HepG2 (cell line): ENCODE results near the gene FLVCR1. TPM values are rescaled to one million over a fixed set of nuclear protein-coding genes. Genes with fewer than 3 reads are reported as not detected.
A peak's percentile ranks its signal among the peaks of the same experiment; 100 is the strongest.

Experiments used
- CEBPZ ChIP-seq: IDR thresholded peaks from 2 replicates; pipeline ENCODE4 v1.6.1; 2012; ENCODE audit warnings: low read length, improper control_type of control experiment
- DBP ChIP-seq: sonication (generic); formaldehyde crosslinking; IDR thresholded peaks from 2 replicates; pipeline ENCODE4 v1.4.0; 2020; ENCODE audit warnings: missing genetic modification reagents; ENCODE audit errors: not compliant biosample characterization
- GPBP1L1 ChIP-seq: sonication (generic); formaldehyde crosslinking; IDR thresholded peaks from 2 replicates; pipeline ENCODE4 v1.5.0; 2020; ENCODE audit warnings: mild to moderate bottlenecking, missing genetic modification reagents
- IRF9 ChIP-seq: sonication (generic); formaldehyde crosslinking; IDR thresholded peaks from 2 replicates; pipeline ENCODE4 v1.8.0; 2022; ENCODE audit warnings: missing genetic modification reagents, mild to moderate bottlenecking, borderline replicate concordance
- KDM3A ChIP-seq: IDR thresholded peaks from 2 replicates; pipeline ENCODE4 v1.6.1; 2018; ENCODE audit warnings: low read depth, missing compliant biosample characterization
- KDM6A ChIP-seq: IDR thresholded peaks from 2 replicates; pipeline ENCODE4 v1.6.1; 2016; ENCODE audit warnings: low read depth
- MED13 ChIP-seq: sonication (generic); formaldehyde crosslinking; IDR thresholded peaks from 2 replicates; pipeline ENCODE4 v1.5.0; 2020; ENCODE audit warnings: missing genetic modification reagents
- NR2F6 ChIP-seq, 2 experiments: IDR thresholded peaks; 2 replicates each; pipeline ENCODE4 v1.6.1; 2016; ENCODE audit warnings: antibody characterized with exemption in 1 of 2, mild to moderate bottlenecking in 1 of 2
- REPIN1 ChIP-seq: sonication (generic); formaldehyde crosslinking; IDR thresholded peaks from 2 replicates; pipeline ENCODE4 v1.8.0; 2022; ENCODE audit warnings: missing genetic modification reagents, low read depth, mild to moderate bottlenecking, borderline replicate concordance
- SAFB2 ChIP-seq: sonication (generic); formaldehyde crosslinking; IDR thresholded peaks from 2 replicates; pipeline ENCODE4 v1.5.1; 2020; ENCODE audit warnings: missing genetic modification reagents, low read depth, mild to moderate bottlenecking, borderline replicate concordance
- SP1 ChIP-seq, 2 experiments: fragments of 450-650 bp in 1 of 2; sonication (generic) in 1 of 2; formaldehyde crosslinking in 1 of 2; IDR thresholded peaks; 2 replicates each; pipeline versions ENCODE4 v1.4.0 to v1.6.1; 2016 to 2020; ENCODE audit warnings: missing genetic modification reagents in 1 of 2
- THAP7 ChIP-seq: sonication (generic); formaldehyde crosslinking; IDR thresholded peaks from 2 replicates; pipeline ENCODE4 v1.8.1; 2023; ENCODE audit warnings: mild to moderate bottlenecking, missing genetic modification reagents
- TRAFD1 ChIP-seq: sonication (generic); formaldehyde crosslinking; IDR thresholded peaks from 2 replicates; pipeline ENCODE4 v1.5.1; 2020; ENCODE audit warnings: missing genetic modification reagents, mild to moderate bottlenecking, borderline replicate concordance
- ZFP41 ChIP-seq: sonication (generic); formaldehyde crosslinking; IDR thresholded peaks from 2 replicates; pipeline ENCODE4 v1.4.0; 2020; ENCODE audit warnings: mild to moderate bottlenecking, missing genetic modification reagents, borderline replicate concordance
- ZNF143 ChIP-seq: sonication (generic); formaldehyde crosslinking; IDR thresholded peaks from 2 replicates; pipeline ENCODE4 v1.4.0; 2020; ENCODE audit warnings: missing genetic modification reagents
- ZNF17 ChIP-seq: sonication (generic); formaldehyde crosslinking; IDR thresholded peaks from 2 replicates; pipeline ENCODE4 v1.5.0; 2020; ENCODE audit warnings: mild to moderate bottlenecking, missing genetic modification reagents
- ZNF331 ChIP-seq: sonication (generic); formaldehyde crosslinking; IDR thresholded peaks from 2 replicates; pipeline ENCODE4 v1.4.0; 2020; ENCODE audit warnings: missing genetic modification reagents
- ZNF441 ChIP-seq: sonication (generic); formaldehyde crosslinking; IDR thresholded peaks from 2 replicates; pipeline ENCODE4 v1.7.0; 2021; ENCODE audit warnings: missing genetic modification reagents, borderline replicate concordance
- ZNF576 ChIP-seq: sonication (generic); formaldehyde crosslinking; IDR thresholded peaks from 2 replicates; pipeline ENCODE4 v1.4.0; 2020; ENCODE audit warnings: mild to moderate bottlenecking, missing genetic modification reagents
- ZSCAN9 ChIP-seq: IDR thresholded peaks from 2 replicates; pipeline ENCODE4 v1.6.1; 2016; ENCODE audit warnings: borderline replicate concordance
- polyA plus RNA-seq, 8 experiments: library from polyadenylated mRNA; depleted of rRNA in 3 of 8; stranded (reverse) in 7 of 8; unstranded in 1 of 8; fragments of >200 nt; fragmentation: Illumina TruSeq in 4 of 8; extraction: Trizol in 4 of 8; gene quantifications; 2 replicates each; pipeline versions ENCODE4 v1.2.1 to v1.2.3, GENCODE V29; 2011 to 2016; ENCODE audit warnings: low read depth in 4 of 8, missing spikeins in 1 of 8, mixed read lengths in 1 of 8; ENCODE audit not compliant: insufficient read depth in 1 of 8
- total RNA-seq, 5 experiments: library from RNA; depleted of rRNA; stranded (reverse); fragments of >200 nt; fragmentation: Illumina TruSeq; extraction: Trizol; gene quantifications; 2 replicates each; pipeline ENCODE4 v1.2.3, GENCODE V29; 2016; ENCODE audit warnings: low read depth in 1 of 5

FLVCR1 gene
- total and polyA plus RNA-seq, 2 of the 13 experiments (the other 11 are each of a cell fraction or from before 2014, with no cell fraction given) = 14.8 to 39.8 TPM

GRCh38 chr1:212930986-212931678 lies 73.1 kb downstream of the FLVCR1 start (continued):
- TF ChIP-seq CEBPZ (no peak), ZNF143 (no peak), KDM6A (CRISPR knock-in tag) (0 out of 2 replicates have a peak, but pooled peaks have one; percentile 9), DBP (CRISPR knock-in tag) (no peak), ZNF576 (CRISPR knock-in tag) (no peak), KDM3A (CRISPR knock-in tag) (no peak), IRF9 (CRISPR knock-in tag) (no peak), ZFP41 (CRISPR knock-in tag) (no peak), ZSCAN9 (peak; percentile 47; the same call in 1 of the 2 replicates), MED13 (no peak), GPBP1L1 (CRISPR knock-in tag) (no peak), ZNF17 (CRISPR knock-in tag) (no peak), TRAFD1 (no peak), SAFB2 (CRISPR knock-in tag) (no peak), ZNF441 (no peak), SP1 (IDR thresholded peaks at IDR 0.05) (no peak), SP1 (CRISPR knock-in tag; IDR thresholded peaks at IDR 0.05) (no peak), NR2F6 (IDR thresholded peaks at IDR 0.05) (no peak), NR2F6 (CRISPR knock-in tag; IDR thresholded peaks at IDR 0.05) (no peak), ZNF331 (peak; percentile 39; the same call in 1 of the 2 replicates), THAP7 (CRISPR knock-in tag) (no peak), REPIN1 (no peak)
